GM21723 (cell line): ENCODE results near the gene MOSPD2.

Source experiments
- ATAC-seq: cut with Tn5 transposase; IDR thresholded peaks from one replicate; pipeline ENCODE4 v1.9.1; 2021; ENCODE audit warnings: mild to moderate bottlenecking, moderate library complexity; ENCODE audit not compliant: unreplicated experiment

Gene MOSPD2

DNA sequence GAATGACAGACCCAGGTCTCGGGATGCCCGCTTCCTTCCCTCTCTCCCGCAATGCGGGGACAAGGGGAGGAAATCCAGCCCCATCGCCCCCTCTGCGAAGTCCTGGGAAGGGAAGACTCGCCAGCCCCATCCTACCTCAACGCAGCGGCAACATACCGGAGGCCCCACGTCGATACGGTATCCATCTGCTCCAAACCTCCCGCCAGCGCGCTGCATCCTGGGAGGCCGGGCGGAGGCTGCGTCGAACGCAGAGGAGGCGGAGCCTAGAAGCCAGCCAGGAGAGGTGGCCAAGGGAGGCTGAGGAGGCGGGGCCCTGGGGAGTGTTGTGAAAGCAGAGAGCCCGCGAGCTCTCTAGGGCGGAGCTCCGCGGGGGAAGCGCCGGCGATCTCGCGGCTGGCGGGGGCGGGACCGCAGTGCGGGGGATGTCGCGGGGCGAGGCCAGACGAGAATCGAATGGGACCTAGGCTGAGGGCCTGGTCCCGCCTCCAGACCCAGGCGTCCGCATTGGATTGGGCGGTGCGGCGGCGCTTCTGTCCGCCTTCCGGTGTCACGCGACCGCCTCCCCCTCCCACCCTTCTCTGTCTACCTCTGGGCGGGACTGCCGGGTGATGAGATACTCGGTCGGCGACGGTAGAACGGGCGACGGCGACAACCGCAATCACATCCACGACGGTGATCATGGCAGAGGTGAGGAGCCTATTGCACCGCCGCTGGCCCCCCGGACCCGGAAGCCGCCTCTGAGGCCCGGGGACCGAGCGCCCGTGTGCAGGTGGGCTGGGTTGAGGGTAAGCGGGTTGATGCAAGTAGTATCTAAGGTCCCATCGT lies at the start of gene MOSPD2, which contains the start of gene FANCB:
MOSPD2 (plus strand) TSS at position 571 of the 825 bp plus-strand sequence; CDS start at position 679, 108 bp downstream.
FANCB (minus strand) TSS at position 219 of the 825 bp plus-strand sequence. CDS start 7,559 bp downstream, outside the sequence.
- peak; percentile 96 for ATAC-seq

DNA sequence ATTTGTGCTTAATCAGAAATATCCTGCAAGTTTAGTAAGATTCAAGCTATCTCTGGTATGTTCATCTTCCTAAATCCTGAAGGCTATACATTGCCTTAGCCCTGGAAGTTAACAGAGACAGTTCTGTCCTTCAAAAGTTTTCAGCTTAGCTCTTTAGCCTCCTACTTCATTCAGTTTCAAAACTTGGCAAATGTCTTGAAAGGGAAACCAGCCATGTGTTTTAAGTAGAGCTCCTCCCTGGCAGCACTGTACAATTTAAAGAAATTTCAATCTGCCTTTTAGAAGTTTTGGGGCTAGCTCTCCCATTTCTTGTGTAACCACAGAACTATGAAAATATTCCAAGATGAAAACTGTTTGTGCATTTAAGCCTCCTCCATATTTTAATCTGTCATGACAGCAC lies 47.4 kb upstream of the MOSPD2 start:
- no peak for ATAC-seq

DNA sequence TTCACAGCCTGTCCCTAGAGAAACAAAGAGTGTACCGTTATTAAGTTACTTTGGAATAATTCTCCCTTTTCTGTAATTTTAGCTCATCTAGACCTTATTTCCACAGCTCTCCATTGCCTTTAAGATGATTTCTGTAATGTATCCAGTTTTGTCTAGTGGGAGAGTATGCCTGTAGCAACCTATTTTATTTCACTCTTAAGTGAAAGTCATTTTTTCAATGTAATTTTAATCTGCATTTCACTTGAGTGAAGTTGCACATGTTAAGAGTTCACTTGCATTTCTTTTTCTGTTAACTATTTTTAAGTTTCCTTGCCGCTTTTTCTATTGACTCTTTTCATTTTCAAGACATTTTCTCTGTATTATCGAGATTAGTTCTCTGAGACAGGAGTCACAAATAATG lies 46.9 kb upstream of the MOSPD2 start:
- no peak for ATAC-seq

DNA sequence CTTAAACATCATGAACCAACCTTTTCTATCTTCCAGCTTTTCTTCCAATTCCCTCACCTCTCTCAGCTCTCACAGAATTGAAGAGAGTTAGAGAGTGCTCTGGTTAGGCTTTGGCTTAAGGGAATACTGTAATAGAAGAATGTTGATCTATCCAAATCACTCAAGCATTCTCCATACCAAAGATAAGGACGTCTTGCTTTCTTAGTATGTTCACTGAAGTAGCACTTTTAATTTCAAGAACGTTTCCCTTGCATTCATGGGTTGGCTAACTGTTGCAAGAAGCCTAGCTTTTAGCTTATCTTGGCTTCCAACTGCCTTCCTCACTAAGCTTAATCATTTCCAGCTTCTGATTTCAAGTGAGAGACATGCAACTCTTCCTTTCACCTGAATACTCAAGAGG lies 43.6 kb upstream of the MOSPD2 start:
- ATAC-seq, result no peak

DNA sequence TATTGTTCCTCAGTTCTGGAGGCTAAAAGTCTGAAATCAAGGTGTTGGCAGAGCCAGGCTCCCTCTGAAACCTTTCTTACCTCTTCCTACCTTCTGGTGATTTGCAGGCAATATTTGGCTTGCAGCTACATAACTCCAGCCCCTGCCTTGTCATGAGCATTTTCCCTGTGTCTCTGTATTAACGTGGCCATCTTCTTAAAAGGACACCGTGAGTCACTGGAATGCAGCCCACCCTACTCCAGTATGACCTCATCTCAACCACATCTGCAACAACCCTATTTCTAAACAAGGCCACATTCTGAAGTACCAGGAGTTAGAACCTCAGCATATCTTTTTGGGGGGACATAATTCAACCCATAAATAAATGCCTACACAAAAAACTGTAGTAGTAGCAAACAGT lies 41.1 kb upstream of the MOSPD2 start:
- no peak for ATAC-seq

DNA sequence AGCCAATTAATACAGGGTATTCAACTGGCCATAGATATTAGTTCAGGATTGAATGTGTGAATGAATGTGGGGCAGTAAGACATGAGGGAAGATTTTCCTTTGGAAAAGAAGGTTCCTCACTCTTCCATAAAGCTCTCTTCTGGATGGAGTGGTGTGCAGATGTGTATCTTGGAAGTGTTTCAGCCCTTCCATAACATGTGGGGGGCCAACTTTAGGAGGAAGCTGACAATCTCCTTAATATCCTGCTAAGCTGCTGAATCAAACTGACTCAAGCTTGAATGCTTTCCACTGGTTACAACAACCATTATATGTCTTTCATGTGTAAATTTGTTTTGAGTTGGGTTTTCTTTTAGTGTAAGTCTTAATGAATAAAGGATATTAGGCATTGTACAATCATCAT lies 40.6 kb upstream of the MOSPD2 start:
- no peak for ATAC-seq

DNA sequence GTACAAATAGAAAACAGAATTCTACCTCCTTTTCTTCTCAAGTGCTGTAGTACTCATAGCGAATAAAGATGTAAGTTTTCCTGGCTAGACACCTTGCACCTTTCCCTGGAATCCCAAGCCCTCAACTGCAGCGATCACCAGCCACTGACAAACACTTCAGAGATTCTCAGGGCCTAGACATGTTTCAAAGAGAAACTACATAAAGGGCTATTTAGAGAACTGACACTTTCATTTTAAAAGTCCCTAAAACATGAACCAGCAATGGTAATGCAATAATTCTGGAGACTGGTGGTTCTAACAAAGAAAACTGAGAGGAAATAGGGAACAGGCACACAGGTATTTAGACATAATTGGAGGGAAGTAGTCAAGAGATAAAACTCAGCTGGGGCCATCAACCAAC lies 36.1 kb upstream of the MOSPD2 start:
- no peak for ATAC-seq

DNA sequence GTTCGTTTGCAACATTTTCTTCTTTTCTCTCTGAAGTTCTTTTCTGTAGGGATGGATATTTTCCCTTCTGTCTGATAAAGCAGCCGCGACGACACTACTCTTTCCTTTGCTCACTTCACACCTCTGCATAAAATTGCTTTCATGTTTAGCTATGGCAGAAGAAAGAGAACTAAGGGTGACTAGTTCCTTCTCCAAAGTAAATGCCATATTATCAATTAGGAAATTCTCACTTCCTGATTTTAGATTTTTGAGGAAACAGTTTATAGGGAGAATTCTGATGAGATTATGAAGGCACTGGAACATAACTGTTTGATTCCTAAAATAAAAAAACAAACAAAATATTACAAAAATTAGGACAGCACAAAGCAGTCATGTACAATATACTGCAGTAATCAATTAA lies 29.6 kb upstream of the MOSPD2 start:
- no peak for ATAC-seq

DNA sequence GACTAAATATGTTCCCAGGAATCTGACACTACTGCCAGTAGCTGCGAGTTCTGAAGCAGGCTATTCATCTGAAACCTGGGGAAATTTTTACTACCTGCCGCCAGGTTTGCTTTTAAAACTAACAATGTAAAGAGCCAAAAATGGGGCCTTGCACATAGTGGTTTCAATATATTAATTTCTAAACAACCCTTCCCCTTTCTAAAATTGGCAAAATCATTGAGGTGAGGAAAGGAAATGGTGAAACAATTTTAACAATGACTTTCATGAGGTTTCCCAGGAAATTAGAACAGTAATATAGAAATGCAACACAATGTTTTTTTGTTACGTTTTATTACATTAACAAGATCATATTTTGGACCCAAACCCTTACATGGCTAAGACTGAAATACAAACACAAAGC lies 21.7 kb upstream of the MOSPD2 start:
- no peak for ATAC-seq

DNA sequence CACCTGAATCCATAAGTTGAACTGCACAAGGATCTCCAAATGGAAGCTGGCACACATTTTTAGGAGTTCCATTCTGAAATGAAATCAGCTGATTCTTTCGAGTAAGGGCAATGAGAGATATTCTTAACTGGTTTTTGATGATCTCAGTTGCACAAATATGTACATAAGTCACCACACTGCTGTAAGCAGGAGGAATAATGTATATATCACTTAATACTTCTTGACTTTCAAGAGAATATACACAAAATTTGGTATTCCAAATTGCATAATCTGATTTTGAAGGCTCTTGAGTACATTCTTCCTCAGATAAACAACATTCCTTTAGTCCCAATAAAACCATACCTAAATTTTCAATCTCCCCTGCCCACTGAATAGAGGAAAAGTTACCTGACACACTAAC lies 8.6 kb upstream of the MOSPD2 start:
- no peak for ATAC-seq

DNA sequence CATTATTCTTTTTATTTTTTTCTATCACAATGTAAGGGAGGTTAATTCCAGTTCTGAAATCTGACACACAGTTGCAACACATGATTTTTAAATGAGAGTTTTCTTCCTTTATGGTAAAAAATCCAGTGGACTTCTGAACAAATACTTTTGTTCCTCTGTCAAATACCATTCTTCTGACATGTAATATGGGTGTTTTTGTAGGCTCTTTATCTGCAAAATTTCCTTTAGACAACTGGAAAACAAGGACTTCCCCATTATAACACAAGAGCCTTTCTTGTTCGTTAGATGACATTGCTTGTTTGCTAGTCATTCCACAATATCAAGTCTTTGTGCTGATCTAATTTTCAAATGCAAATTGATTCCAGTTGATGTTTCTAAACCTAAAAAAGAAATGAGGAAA lies 8.0 kb upstream of the MOSPD2 start:
- ATAC-seq, result no peak

DNA sequence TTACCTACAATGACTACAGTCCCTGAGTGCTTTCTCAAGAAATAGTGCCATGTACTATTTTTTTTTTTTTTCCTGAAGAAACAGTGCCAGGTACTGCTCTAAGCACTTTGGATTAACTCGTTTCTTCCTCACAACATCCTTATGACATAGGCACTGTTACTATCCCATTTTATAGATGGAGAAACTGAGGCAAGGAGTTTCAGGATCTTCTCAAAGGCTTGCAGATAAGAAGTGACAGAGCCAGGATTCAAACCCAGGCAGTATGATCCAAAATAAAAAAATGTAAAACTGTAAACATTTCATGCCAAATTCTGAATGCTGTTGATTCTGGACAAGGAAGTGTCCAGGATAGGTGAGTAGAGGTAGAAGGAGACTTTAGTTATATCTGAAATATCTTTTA lies 1.5 kb upstream of the MOSPD2 start:
- ATAC-seq, result no peak

DNA sequence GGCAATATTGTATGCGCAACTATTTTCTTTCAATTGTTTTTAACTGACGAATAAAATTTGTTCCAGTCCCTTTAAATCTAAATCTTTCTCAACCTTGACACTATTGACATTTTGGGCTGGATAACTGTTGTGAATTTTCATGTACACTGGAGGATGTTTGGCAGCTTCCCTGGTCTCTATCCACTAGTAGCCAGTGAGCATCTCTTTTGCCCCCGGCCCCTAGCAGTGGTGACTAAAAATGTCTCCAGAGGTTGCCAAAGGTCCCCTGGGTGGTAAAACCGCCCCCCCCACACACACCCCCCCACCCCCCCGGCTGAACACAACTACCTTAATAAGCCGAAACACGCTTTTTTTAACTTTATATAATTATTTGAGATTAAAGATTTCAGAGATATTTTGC lies 866 bp upstream of the MOSPD2 start:
- ATAC-seq, result no peak

DNA sequence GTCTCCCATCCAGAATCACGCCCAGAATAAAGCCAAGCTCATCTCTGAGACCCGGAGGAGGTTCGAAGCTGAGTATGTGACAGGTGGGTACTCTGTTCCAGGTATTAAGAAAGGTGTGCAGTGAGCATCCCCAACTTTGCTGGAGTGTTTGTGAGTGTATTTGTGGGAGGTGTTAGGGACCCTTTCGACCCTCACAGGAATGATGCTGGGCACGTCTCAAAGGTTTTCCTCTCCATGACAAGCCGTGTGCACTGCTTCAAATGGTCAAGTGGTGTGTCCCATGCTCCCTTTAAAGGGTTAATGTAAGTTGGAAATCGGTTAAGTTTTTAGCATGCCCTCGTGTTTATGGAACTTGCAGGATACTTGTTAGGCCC lies 442 bp downstream of the MOSPD2 start:
- no peak for ATAC-seq

DNA sequence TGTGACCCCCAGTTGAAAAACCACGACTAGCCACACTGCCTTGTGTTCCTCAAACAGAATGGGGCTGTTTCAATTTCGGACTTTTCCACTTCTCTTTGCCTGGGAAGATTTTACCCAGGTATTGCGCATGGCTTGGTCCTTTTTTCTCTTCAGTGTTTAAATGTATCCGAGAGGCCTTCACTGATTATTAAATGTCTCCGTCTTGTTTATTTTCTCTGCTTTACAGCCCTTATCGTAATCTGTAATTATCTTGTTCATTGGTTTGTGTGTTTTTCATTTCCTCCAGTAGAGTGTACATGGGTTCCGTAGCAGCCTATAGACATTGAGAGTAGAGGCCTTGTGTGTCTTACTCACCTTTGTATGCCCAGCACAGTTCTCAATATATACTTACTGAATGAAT lies 2.4 kb downstream of the MOSPD2 start:
- no peak for ATAC-seq

DNA sequence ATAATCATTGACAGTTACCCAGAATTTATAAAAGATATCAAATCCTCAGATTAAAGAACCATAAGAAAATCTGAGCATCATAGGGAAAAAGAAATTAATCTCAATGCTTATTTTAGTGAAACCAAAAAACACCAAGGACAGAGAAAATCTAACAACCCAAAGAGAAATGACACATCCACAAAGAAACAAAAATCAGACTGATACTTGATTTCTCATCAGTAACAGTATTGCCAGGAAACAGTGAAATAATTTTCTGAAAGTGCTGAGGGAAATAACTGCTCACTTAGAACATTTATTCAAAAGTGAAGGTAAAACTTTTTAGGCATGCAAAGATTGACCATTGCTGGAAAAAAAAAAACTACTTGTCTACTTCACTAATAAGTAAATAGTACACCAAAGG lies 10.6 kb downstream of the MOSPD2 start:
- no peak for ATAC-seq

DNA sequence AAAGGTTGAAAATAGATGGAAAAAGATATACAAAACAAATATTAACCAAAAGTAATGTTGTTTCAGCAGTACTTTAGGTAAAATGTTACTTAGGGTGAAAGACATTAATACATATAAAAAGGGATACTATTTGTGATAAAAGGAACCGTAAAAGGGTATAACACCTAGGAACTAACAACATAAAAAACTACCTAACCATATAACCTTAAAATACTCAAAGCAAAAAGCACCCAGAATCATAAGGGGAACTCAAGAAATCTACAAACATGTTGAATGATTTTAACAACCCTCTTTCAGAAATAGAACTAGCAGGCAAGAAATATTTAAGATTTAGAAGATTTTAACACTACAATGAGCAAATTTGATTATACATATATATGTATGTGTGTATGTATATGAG lies 11.5 kb downstream of the MOSPD2 start:
- ATAC-seq, result no peak

DNA sequence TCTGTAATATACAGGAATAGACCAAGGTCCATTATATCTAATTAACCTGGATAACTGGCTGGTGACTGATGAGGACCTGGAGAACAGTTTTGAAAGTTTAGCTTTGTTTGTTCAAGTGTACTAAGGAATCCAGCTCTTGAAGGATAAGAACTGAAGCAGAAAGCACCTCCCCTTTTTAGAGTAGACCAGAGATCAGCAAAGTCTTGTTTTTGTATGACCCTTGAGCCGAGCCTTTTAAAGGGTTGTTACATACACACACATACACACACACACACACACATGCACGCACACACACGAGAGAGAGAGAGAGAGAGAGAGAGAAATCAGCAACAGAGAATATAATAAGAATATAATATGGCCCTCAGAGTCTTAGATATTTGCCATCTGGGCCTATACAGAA lies 13.0 kb downstream of the MOSPD2 start:
- no peak for ATAC-seq

DNA sequence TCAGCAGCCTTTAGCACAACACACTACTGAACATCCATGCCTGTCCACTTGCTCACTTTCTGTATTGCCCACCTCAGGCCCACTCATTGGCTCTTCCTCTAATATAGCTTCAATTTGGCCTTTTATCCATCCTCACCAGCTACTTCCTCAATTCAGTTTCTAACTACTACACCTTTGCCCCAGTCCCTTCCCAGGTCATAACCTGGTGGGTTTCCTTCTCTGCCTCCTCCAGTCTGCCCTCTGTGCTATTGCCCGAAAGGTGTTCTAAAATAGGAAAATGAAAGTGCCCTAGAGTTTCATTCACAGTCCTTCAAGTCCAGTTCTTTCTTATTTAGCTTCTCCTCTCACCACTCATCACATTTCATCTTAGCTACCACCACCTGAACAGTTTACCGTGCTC lies 23.1 kb downstream of the MOSPD2 start:
- no peak for ATAC-seq

DNA sequence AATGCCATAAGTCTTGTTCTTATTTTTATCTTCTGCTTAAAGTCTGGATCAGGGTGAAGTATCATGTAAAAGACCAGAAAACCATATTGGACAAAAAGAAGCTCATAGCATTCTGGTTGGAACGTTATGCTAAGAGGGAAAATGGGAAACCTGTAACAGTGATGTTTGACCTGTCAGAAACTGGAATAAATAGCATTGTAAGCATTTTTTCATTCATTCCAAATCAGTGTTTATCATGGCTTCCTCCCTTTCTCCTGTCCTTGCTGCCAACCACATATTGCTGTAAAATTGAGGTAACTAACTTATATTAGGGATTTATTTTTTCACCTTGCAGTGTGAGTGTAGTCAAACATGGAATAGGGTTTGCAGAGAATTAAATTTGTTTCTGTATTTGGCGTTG lies 23.8 kb downstream of the MOSPD2 start:
- no peak for ATAC-seq

DNA sequence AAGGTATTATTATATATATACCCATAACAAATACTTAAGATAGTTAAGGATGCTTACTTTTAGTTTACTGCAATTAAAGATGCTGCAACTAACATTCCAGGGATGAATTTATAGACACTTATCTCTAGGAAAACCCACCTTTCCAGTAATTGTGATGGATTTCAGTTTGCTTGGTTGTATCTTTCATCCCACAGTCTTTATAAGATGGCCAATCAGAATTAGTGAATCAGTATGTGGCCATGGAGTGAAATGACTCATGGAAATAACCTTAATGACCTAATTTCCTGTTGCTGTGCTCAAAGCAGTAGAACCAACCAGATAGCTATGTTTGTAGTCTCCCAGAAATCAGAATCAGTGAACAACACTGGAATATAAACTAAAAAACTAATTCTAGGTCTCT lies 26.4 kb downstream of the MOSPD2 start:
- no peak for ATAC-seq

DNA sequence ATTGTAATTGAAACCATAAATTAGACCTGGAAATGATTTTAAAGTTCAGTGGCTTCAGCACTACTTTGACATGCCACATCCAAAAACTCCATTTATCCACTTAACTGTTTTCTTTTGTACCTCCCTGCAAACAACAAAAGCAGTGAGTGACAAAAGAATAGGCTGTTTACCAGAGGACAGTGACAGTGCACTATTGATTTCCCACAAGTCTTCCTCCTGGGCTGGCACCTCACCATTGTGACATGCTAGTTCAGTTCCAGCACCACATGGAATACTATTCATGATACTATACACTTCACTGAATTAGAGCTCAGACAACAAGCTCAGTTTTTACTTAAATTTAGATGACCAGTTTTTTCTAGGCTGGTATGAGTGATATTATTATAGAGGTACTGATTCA lies 29.3 kb downstream of the MOSPD2 start:
- no peak for ATAC-seq

DNA sequence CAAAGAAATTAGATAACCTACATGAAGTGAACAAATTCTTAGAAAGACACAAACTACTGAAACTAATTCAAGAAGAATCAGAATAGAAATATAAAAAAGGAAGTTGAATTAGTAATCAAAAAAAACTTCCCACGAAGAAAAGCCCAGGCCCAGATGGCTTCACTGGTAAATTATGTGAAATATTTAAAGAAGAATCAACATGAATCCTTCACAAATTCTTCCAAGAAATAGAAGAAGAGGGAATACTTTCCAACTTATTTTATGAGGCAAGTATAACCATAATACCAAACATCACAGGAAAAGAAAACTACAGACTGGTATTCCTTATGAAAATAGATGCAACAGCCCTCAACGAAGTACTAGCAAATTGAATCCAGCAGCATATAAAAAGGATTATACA lies 30.7 kb downstream of the MOSPD2 start:
- ATAC-seq, result no peak
